GM21528 (cell line): ENCODE data around the gene TGFB2.
"Not testable (repeated sequence)": the region's sequence is repeated elsewhere in the genome, so short reads cannot be mapped to it uniquely, and the experiment has no call there.

Experiments used
- ATAC-seq: cut with Tn5 transposase; IDR thresholded peaks from one replicate; pipeline ENCODE4 v1.9.1; 2021; ENCODE audit warnings: mild to moderate bottlenecking, moderate library complexity; ENCODE audit not compliant: unreplicated experiment, low FRiP score

The TGFB2 gene

GRCh38 chr1:218344814-218345672 lies at the start of gene TGFB2:
TSS of gene TGFB2 (plus strand) at chr1:218345336. CDS start at chr1:218346702, 1,366 bp downstream.
- peak; percentile 49 for ATAC-seq

- no peak for ATAC-seq
Observed at GRCh38 chr1:218296162-218296561, 49.0 kb upstream of the TGFB2 start.

GRCh38 chr1:218297461-218297860 lies 47.7 kb upstream of the TGFB2 start:
- no peak for ATAC-seq

GRCh38 chr1:218297867-218298266 lies 47.3 kb upstream of the TGFB2 start:
- no peak for ATAC-seq

- ATAC-seq: no peak
Observed at GRCh38 chr1:218298398-218298797, 46.7 kb upstream of the TGFB2 start.

- ATAC-seq: no peak
Observed at GRCh38 chr1:218299416-218299815, 45.7 kb upstream of the TGFB2 start.

- ATAC-seq: no peak
Observed at GRCh38 chr1:218301217-218301616, 43.9 kb upstream of the TGFB2 start.

- ATAC-seq: no peak
Observed at GRCh38 chr1:218302155-218302554, 43.0 kb upstream of the TGFB2 start.

- no peak for ATAC-seq
Observed at GRCh38 chr1:218303176-218303879, 41.8 kb upstream of the TGFB2 start.

GRCh38 chr1:218304281-218305039 lies 40.7 kb upstream of the TGFB2 start:
- ATAC-seq: no peak

GRCh38 chr1:218305472-218306064 lies 39.6 kb upstream of the TGFB2 start:
- no peak for ATAC-seq

GRCh38 chr1:218312509-218312908 lies 32.6 kb upstream of the TGFB2 start:
- ATAC-seq: no peak

GRCh38 chr1:218314316-218314715 lies 30.8 kb upstream of the TGFB2 start:
- no peak for ATAC-seq

GRCh38 chr1:218315638-218316037 lies 29.5 kb upstream of the TGFB2 start:
- ATAC-seq: no peak

GRCh38 chr1:218317061-218317460 lies 28.1 kb upstream of the TGFB2 start:
- no peak for ATAC-seq

- ATAC-seq: not testable (repeated sequence)
Observed at GRCh38 chr1:218320182-218320581, 25.0 kb upstream of the TGFB2 start.

GRCh38 chr1:218322762-218323161 lies 22.4 kb upstream of the TGFB2 start:
- no peak for ATAC-seq

- ATAC-seq: no peak
Observed at GRCh38 chr1:218323568-218324225, 21.4 kb upstream of the TGFB2 start.

GRCh38 chr1:218324226-218324580 lies 20.9 kb upstream of the TGFB2 start:
- no peak for ATAC-seq

- no peak for ATAC-seq
Observed at GRCh38 chr1:218328769-218329168, 16.4 kb upstream of the TGFB2 start.
